ENCODE data around the gene MCF2L.
"Not testable (repeated sequence)": the region's sequence is repeated elsewhere in the genome, so short reads cannot be mapped to it uniquely, and the experiment has no call there.

MCF2L gene

GRCh38 chr13:112968910-112969691 is at the start of gene MCF2L:
Gene MCF2L (plus strand): TSS chr13:112969214. CDS start chr13:112969380, 166 bp downstream.
- DNase-seq (ENCODE audit: low read depth) = peak; percentile 84

GRCh38 chr13:112923962-112924361 is 45.1 kb upstream of the MCF2L start:
- DNase-seq (ENCODE audit: low read depth) = no peak

- no peak for DNase-seq (ENCODE audit: low read depth)
Observed at GRCh38 chr13:112924365-112924764, 44.6 kb upstream of the MCF2L start.

GRCh38 chr13:112926003-112926402 is 43.0 kb upstream of the MCF2L start:
- DNase-seq (ENCODE audit: low read depth) = no peak

GRCh38 chr13:112926993-112927392 is 42.0 kb upstream of the MCF2L start:
- no peak for DNase-seq (ENCODE audit: low read depth)

GRCh38 chr13:112928020-112928971 is 40.7 kb upstream of the MCF2L start:
- no peak for DNase-seq (ENCODE audit: low read depth)

- peak; percentile 4 for DNase-seq (ENCODE audit: low read depth)
Observed at GRCh38 chr13:112928972-112929782, 39.8 kb upstream of the MCF2L start.

GRCh38 chr13:112929783-112930055 is 39.3 kb upstream of the MCF2L start:
- no peak for DNase-seq (ENCODE audit: low read depth)

GRCh38 chr13:112930192-112930591 is 38.8 kb upstream of the MCF2L start:
- no peak for DNase-seq (ENCODE audit: low read depth)

GRCh38 chr13:112931028-112931934 is 37.7 kb upstream of the MCF2L start:
- DNase-seq (ENCODE audit: low read depth) = peak; percentile 78

- DNase-seq (ENCODE audit: low read depth) = no peak
Observed at GRCh38 chr13:112932971-112933370, 36.0 kb upstream of the MCF2L start.

GRCh38 chr13:112933649-112934048 is 35.4 kb upstream of the MCF2L start:
- DNase-seq (ENCODE audit: low read depth) = no peak

- DNase-seq (ENCODE audit: low read depth) = no peak
Observed at GRCh38 chr13:112934078-112934477, 34.9 kb upstream of the MCF2L start.

GRCh38 chr13:112938680-112939079 is 30.3 kb upstream of the MCF2L start:
- DNase-seq (ENCODE audit: low read depth) = no peak

- no peak for DNase-seq (ENCODE audit: low read depth)
Observed at GRCh38 chr13:112940236-112940635, 28.8 kb upstream of the MCF2L start.

GRCh38 chr13:112941349-112941748 is 27.7 kb upstream of the MCF2L start:
- DNase-seq (ENCODE audit: low read depth) = no peak

- DNase-seq (ENCODE audit: low read depth) = not testable (repeated sequence)
Observed at GRCh38 chr13:112941765-112942164, 27.2 kb upstream of the MCF2L start.

- DNase-seq (ENCODE audit: low read depth) = peak; percentile 86
Observed at GRCh38 chr13:112942689-112943308, 26.2 kb upstream of the MCF2L start.

- no peak for DNase-seq (ENCODE audit: low read depth)
Observed at GRCh38 chr13:112943309-112944125, 25.5 kb upstream of the MCF2L start.

- no peak for DNase-seq (ENCODE audit: low read depth)
Observed at GRCh38 chr13:112947796-112948195, 21.2 kb upstream of the MCF2L start.

All from amniotic epithelial cell (primary cell).